ENCODE measurements around the gene TDRD7.

The TDRD7 gene

DNA sequence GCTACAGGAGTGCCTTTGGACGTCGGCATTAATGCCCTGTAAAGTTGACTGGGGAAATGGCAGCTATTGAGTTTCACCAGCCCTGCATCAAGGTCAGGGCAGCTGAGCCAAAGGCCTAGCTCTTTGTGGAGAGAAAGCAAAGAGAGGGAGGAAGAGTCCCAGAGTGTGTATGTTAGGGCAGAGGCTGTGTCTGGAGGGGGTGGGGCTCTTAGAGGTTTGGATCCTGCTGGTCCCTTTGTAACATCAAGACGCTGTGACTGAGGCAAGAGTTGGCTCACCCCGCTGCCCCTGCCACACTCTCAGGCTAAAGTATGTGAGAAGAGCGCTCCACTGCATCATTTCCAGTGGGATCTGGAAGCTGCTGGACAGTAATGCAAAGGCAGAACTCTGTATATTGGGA is 123.9 kb downstream of the TDRD7 start:
- TF ChIP-seq, protein P1, sequence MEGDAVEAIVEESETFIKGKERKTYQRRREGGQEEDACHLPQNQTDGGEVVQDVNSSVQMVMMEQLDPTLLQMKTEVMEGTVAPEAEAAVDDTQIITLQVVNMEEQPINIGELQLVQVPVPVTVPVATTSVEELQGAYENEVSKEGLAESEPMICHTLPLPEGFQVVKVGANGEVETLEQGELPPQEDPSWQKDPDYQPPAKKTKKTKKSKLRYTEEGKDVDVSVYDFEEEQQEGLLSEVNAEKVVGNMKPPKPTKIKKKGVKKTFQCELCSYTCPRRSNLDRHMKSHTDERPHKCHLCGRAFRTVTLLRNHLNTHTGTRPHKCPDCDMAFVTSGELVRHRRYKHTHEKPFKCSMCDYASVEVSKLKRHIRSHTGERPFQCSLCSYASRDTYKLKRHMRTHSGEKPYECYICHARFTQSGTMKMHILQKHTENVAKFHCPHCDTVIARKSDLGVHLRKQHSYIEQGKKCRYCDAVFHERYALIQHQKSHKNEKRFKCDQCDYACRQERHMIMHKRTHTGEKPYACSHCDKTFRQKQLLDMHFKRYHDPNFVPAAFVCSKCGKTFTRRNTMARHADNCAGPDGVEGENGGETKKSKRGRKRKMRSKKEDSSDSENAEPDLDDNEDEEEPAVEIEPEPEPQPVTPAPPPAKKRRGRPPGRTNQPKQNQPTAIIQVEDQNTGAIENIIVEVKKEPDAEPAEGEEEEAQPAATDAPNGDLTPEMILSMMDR (conservative IDR thresholded peaks at IDR 0.05; ENCODE audit: low read depth, low read length): no peak
- no peak for DNase-seq (ENCODE audit: low read depth)
- H3K4me3 ChIP-seq (ENCODE audit: low read depth, low read length): no peak overlapping the region

DNA sequence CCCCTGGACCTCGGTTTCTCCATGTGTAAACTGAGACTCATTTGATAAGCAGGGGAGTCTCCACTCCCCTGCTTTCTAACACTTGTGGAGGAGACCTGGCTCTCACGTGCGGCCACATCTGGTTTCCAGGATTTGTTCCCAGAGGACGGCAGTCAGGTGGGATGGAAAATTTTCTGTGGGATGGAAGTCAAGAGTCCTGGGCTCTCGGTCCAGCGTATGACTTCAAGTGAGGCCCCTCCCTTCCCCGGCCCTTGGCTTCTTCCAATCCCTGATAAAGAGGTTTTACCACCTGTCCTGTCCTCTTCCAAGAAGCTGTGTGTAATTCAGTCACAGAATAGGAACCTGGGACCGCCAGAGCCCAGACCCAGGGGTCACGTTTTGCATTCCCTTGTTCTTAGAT is 124.6 kb downstream of the TDRD7 start:
- DNase-seq (ENCODE audit: low read depth): no peak
- TF ChIP-seq, protein P1 (conservative IDR thresholded peaks at IDR 0.05; ENCODE audit: low read depth, low read length): no peak
- no peak overlapping the region for H3K4me3 ChIP-seq (ENCODE audit: low read depth, low read length)

DNA sequence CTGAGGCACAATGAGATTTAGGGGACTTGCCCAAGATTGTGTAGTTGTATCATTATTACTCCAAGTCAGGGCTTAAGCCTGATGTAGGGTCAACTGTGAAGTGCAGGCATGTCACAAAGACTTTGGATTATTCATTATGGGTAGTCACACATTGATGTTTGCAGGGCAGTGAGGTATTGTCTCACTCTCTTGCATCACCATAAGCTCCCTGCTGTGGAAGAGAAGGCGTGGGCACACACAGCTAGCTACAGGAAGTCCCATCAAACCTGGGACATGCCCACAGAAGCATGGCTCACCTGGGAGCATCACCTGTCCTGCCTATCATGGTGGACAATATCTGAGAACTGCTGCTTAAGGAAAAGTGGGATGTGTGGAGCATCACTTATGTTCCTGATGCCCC is 131.7 kb downstream of the TDRD7 start:
- TF ChIP-seq, protein P1 (conservative IDR thresholded peaks at IDR 0.05; ENCODE audit: low read depth, low read length): no peak

DNA sequence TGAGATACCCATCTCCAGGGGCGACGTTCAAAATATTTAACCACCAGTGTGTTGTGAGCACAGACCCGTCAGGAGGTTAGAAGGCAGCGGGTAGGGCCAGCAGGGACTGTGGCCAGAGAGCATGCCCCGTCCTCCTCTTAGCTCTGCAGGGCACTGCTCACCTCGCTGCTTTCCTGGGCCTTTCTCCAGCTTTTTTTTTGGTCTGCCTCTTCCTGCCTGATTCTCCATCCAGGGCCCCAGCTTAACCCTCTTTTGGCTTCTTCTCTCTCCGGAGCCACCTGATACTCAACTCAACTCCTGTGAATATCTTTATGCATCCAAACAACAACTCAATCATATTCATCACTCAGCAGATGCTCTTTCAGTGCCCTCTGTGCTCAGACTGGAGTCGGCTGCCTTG is 133.6 kb downstream of the TDRD7 start:
- TF ChIP-seq, protein P1 (conservative IDR thresholded peaks at IDR 0.05; ENCODE audit: low read depth, low read length): no peak
- H3K4me3 ChIP-seq (ENCODE audit: low read depth, low read length): no peak overlapping the region
- DNase-seq (ENCODE audit: low read depth): no peak

More for the DNA sequence above, 131.7 kb downstream of the TDRD7 start:
- DNase-seq (ENCODE audit: low read depth): no peak
- no peak overlapping the region for H3K4me3 ChIP-seq (ENCODE audit: low read depth, low read length)

All from choroid plexus epithelial cell (primary cell).